ENCODE results near the gene IMPDH1. TPM values are rescaled to one million over a fixed set of nuclear protein-coding genes. Genes with fewer than 3 reads are reported as not detected.

The IMPDH1 gene
- total RNA-seq, 4 donors from 2014 or later, result 43.1 to 68.5 (median 47.4) TPM

DNA sequence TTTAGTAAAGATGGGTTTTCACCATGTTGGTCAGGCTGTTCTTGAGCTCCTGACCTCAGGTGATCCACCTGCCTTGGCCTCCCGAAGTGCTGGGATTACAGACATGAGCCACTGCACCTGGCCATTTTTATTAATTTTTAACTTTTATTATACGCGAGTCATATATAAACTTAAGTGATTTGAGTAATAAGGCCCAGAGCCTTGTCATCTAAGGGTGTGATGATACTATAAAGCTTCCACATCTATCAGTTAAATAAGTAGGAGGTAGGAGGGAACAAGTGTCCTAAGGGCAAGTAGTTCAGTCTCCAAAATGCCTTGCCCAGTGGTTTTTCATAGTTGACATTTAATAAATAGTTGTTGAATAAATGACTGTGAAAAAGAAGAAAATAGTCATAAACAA lies 32.6 kb upstream of the IMPDH1 start:
- WGBS, result 98% methylated on average over 3 of the region's 3 CpGs
- Histone ChIP-seq H3K27ac (no peak overlapping the region), H3K36me3 (no peaks in the 10 kb centered on the region), H3K4me3 (no peak overlapping the region), H3K4me1 (peaks cover 7% of the 10 kb centered on the region), H3K9me3 (no peaks in the 10 kb centered on the region), H3K27me3 (no peaks in the 10 kb centered on the region)
- DNase-seq (ENCODE audit: low spot score in 2 of 2), result no peak
- TF ChIP-seq POLR2AphosphoS5 (IDR thresholded peaks at IDR 0.05) (no peak), POLR2A (IDR thresholded peaks at IDR 0.05) (no peak), EP300 (IDR thresholded peaks at IDR 0.05) (no peak)
- TF ChIP-seq, protein P1, sequence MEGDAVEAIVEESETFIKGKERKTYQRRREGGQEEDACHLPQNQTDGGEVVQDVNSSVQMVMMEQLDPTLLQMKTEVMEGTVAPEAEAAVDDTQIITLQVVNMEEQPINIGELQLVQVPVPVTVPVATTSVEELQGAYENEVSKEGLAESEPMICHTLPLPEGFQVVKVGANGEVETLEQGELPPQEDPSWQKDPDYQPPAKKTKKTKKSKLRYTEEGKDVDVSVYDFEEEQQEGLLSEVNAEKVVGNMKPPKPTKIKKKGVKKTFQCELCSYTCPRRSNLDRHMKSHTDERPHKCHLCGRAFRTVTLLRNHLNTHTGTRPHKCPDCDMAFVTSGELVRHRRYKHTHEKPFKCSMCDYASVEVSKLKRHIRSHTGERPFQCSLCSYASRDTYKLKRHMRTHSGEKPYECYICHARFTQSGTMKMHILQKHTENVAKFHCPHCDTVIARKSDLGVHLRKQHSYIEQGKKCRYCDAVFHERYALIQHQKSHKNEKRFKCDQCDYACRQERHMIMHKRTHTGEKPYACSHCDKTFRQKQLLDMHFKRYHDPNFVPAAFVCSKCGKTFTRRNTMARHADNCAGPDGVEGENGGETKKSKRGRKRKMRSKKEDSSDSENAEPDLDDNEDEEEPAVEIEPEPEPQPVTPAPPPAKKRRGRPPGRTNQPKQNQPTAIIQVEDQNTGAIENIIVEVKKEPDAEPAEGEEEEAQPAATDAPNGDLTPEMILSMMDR (IDR thresholded peaks at IDR 0.05), result no peak

DNA sequence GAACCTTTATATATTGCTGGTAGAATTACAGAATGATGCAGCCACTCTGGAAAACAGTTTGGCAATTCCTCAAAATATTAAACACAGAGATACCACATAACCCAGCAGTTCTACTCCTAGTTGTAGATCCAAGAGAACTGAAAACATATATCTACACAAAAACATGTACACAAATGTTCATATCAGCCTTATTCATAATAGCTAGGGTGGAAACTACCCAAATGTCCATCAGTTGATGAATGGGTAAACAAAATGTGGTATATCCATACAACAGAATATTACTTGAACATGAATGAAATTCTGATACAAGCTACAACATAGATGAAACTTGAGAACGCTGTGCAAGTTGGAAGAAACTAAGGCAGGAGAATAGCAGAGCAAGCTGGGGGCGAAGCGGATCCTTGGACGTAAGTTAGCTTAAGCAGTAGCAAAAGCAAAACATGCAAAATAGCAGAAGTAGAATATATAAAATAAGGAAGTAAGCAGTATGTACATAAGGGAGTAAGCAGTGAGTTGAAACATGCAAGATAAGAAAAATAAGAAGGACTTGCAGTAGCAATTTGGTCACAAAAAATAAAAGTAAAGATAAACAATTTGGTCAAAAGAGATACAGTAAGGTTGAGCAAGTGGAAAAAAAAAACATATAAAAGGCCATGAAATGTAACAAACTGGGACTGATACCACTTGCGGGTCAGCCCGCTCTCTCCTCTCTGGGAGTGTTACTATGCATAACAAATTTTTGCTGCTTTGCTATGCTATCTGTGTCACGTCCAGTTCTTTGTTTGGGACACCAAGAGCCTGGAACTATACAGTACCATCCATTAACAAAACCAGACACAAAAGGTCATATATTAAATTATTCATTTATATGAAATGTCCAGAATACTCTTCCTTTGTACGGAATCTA lies 27.9 kb upstream of the IMPDH1 start:
- DNase-seq (ENCODE audit: low spot score in 2 of 2), result no peak
- Histone ChIP-seq H3K4me3 (no peak overlapping the region), H3K9me3 (no peaks in the 10 kb centered on the region), H3K27me3 (no peaks in the 10 kb centered on the region), H3K27ac (no peak overlapping the region), H3K36me3 (no peaks in the 10 kb centered on the region), H3K4me1 (peaks cover 8% of the 10 kb centered on the region)
- no peak for TF ChIP-seq POLR2A (IDR thresholded peaks at IDR 0.05)
- WGBS, result 77% methylated on average over 8 of the region's 8 CpGs

DNA sequence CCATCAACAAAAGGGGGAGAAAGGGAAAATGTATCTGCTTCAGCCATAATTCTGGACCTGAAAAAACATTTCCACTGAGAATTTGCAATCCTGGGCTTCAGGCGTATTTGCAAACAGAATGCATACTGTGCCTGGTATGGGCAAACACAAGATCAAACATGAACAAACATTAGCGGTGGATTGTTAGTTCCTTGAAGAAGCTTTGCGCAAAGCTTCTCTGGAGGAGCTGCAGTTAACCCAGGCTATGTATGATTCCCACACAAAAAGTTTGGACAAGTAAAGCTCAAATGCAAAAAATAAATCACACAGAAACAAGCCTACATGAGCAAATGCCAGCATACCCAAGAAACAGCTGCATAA lies 25.5 kb upstream of the IMPDH1 start:
- DNase-seq (ENCODE audit: low spot score in 2 of 2), result no peak
- no peaks in the 10 kb centered on the region for H3K9me3 ChIP-seq
- H3K36me3 ChIP-seq, result no peaks in the 10 kb centered on the region
- TF ChIP-seq EP300 (IDR thresholded peaks at IDR 0.05), result no peak
- TF ChIP-seq POLR2A (IDR thresholded peaks at IDR 0.05), result no peak
- no peak for TF ChIP-seq POLR2AphosphoS5 (IDR thresholded peaks at IDR 0.05)
- TF ChIP-seq, protein P1 (IDR thresholded peaks at IDR 0.05), result no peak
- H3K4me3 ChIP-seq, result no peak overlapping the region
- no peaks in the 10 kb centered on the region for H3K27me3 ChIP-seq
- H3K27ac ChIP-seq, result no peak overlapping the region
- H3K4me1 ChIP-seq, result peaks cover 8% of the 10 kb centered on the region
- WGBS, result 61% methylated on average over 3 of the region's 3 CpGs

DNA sequence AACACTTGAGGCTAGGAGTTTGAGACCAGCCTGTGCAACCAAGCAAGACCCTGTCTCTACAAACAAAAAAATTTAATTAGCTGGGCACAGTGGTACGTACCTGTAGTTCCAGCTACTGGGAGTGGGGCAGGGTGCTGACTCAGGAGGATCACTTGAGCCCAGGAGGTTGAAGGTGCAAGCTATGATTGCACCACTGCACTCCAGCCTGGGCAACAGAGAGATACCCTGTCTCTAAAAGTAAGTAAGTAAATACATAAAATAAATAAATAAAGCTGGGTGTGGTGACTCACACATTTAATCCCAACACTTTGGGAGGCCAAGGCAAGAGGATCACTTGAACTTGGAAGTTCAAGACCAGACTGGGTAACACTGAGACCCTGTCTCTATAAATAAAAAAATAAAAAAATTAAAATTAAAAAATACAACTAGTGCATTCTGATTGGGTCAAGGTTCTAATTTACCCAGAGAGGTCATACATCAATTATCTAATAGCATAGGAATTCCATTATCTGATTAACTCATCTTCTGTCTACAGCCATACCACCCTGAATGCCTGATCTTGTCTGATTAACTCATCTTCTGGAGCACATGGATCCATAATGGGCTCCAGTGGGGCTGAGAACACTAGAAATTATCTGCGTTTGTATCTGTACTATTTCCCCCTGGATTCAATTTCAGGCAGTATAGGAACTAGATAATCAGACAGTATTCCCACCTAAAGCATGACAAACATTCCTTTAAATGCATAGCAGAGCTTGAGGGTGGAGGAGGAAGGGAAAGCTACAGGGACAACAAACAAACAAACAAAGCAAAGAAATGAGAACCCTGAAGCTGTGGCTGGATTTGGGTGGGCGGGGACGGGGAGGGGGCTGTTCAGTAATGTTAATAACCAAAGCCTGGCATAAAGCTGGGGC lies 24.9 kb upstream of the IMPDH1 start:
- no peaks in the 10 kb centered on the region for H3K36me3 ChIP-seq
- 67% methylated on average over 4 of the region's 4 CpGs for WGBS
- no peak for TF ChIP-seq POLR2AphosphoS5 (IDR thresholded peaks at IDR 0.05)
- TF ChIP-seq, protein P1 (IDR thresholded peaks at IDR 0.05), result no peak
- TF ChIP-seq POLR2A (IDR thresholded peaks at IDR 0.05), result no peak
- TF ChIP-seq EP300 (IDR thresholded peaks at IDR 0.05), result no peak
- no peaks in the 10 kb centered on the region for H3K9me3 ChIP-seq
- H3K27me3 ChIP-seq, result no peaks in the 10 kb centered on the region
- H3K27ac ChIP-seq, result no peak overlapping the region
- no peak for DNase-seq (ENCODE audit: low spot score in 2 of 2)
- peaks cover 8% of the 10 kb centered on the region for H3K4me1 ChIP-seq
- H3K4me3 ChIP-seq, result no peak overlapping the region

DNA sequence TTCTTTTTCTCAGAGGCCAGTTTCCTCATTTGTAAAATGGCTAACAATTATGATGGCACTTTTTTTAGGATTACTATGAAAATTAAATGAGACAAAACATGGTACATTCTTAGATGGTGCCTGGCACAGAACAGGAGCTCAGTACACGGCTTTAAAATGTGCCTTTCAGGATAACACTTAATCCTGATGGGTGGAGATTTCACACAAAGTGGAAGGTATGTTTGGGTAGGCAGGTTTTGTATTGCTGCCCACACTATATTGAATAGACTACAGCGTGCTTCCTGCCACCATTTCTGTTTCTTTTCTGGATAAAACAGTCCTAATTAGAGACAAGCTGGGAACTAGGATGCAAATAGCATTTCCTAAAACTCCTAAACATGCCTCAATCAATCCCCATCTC lies 22.0 kb upstream of the IMPDH1 start:
- DNase-seq (ENCODE audit: low spot score in 2 of 2), result no peak
- H3K27ac ChIP-seq, result no peak overlapping the region
- H3K27me3 ChIP-seq, result no peaks in the 10 kb centered on the region
- H3K4me1 ChIP-seq, result peaks cover 15% of the 10 kb centered on the region
- no peaks in the 10 kb centered on the region for H3K9me3 ChIP-seq
- TF ChIP-seq, protein P1 (IDR thresholded peaks at IDR 0.05), result no peak
- TF ChIP-seq POLR2AphosphoS5 (IDR thresholded peaks at IDR 0.05), result no peak
- no peak for TF ChIP-seq POLR2A (IDR thresholded peaks at IDR 0.05)
- TF ChIP-seq EP300 (IDR thresholded peaks at IDR 0.05), result no peak
- H3K4me3 ChIP-seq, result no peak overlapping the region
- WGBS, result 86% methylated on average over 2 of the region's 2 CpGs
- H3K36me3 ChIP-seq, result no peaks in the 10 kb centered on the region

Measured in suprapubic skin (tissue), 4 donors.